HG02763 (cell line): ENCODE results near the gene MALL.
"Not testable (repeated sequence)": the region's sequence is repeated elsewhere in the genome, so short reads cannot be mapped to it uniquely, and the experiment has no call there.

Experiments
- ATAC-seq: cut with Tn5 transposase; IDR thresholded peaks from one replicate; pipeline ENCODE4 v1.9.1; 2021; ENCODE audit warnings: mild to moderate bottlenecking, moderate library complexity; ENCODE audit not compliant: unreplicated experiment

MALL gene

DNA sequence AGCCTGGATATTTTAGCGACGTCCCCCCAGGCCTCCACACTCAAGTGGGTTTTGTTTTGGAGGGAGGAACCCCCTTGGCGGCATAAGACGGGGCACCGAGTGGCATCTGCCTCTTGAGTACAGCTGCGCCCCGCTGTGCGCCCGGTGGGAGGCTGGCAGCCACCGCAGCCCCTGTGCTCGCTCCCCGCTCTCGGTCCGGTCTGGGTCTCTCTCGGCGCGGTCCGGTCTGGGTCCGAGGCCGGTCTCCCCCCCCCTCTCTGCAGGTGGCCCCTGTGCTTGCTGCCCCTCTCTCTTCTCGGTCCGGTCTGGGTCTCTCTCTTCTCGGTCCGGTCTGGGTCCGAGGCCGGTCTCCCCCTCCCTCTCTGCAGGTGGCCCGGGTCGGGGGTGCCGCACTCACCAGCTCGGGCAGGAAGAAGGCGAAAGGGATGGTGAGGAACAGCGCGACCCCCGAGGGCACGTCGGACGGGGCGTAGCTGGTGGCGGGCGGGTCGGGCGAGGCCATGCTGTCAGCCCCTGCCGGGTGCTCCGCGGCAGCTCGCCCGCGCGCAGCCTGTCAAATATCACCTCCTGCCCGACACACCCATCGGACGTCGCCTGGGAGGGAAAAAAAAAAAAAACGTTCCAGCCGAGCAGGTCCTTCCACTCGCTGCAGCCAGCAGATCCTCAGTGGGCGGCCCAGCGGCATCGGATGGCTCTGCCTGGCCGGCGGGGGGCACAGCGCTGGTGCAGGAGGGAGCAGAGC, at the start of gene MALL:
MALL (minus strand) TSS at position 532 of the 742 bp plus-strand sequence; CDS start at position 502, 30 bp downstream.
- ATAC-seq: no peak

DNA sequence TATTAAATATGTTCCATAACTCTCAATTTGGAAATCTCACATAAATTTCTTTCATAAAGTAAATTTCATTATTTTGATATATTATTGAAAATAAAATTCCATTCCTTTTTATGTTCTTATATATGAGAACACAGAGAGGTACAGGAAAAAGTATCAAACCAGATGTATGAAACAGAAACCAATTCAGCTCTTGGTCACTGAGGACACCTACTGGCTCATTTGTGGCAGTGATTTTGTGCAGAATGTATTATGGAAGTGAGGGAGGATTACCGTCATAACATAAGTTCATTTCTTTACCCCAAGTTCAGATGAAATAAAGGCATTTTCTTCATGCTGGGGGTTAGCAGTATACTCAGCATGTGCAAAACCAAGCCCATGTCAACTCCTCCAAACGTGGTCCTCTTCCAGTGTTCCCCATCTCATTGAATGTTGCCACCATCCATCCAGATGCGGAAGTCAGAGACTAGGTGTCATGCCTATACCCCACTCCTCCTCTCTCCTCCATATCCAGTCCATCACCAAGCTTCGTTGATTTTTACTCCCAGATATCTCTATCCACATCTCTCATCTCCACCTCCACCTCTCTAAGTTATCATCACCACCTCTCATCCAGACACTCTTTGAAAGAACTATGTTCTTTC, 41.7 kb upstream of the MALL start:
- no peak for ATAC-seq

DNA sequence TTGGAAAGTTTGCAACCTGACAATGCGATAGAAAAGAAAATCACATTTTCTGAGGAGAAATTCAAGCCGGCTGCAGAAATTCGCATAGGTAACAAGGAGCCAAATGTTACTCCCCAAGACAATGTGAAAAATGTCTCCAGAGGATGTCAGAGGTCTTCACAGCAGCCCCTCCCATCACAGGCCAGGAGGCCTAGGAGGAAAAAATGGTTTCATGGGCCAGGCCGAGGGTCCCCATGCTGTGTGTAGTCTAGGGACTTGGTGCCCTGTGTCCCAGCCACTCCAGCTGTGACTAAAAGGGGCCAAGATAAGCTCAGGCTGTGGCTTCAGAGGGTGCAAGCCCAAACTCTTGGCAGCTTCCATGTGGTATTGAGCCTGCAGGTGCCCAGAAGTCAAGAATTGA, 39.2 kb upstream of the MALL start:
- ATAC-seq: not testable (repeated sequence)

DNA sequence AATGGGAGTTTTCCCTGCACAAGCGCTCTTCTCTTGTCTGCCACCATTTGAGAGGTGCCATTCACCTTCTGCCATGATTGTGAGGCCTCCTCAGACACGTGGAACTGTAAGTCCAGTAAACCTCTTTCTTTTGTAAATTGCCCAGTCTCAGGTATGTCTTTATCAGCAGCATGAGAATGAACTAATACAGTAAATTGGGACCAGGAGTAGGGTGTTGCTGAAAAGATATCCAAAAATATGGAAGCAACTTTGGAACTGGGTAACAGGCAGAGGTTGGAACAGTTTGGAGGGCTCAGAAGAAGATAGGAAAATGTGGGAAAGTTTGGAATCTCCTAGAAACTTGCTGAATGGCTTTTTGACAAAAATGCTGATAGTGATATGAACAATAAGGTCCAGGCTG, 38.6 kb upstream of the MALL start:
- not testable (repeated sequence) for ATAC-seq

DNA sequence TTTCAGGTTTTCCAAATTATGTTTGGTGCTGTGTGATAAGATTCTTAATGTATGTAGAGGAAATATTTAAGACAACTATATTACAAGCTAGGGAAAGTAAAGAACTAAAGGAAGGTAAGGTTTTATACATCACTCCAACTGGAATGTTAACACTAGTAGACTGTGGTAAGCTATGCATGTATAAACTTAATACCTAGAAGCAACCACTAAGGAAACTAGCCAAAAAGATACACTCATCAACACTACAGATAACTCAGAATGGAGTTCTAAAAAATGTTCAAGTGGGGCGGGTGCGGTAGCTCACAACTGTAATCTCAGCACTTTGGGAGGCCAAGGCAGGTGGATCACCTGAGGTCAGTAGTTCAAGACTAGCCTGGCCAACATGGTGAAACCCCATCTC, 37.8 kb upstream of the MALL start:
- no peak for ATAC-seq

DNA sequence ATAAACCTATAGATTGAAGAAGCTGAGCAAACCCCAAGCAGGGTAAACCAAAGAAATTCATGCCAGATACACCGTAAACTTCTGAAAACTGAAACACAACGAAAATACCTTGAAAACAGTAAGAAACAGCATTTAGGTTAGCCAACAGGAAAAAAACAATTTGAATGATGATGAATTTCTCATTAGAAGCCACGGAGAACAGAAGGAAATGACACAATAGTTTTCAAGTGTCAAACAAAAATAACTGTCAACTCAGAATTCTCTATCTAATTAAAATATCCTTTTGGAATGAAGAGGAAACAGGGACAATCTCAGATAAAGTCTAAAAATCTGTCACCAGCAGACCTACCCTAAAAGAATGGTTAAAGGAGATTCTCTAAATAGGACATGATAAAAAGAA, 37.3 kb upstream of the MALL start:
- ATAC-seq: no peak

DNA sequence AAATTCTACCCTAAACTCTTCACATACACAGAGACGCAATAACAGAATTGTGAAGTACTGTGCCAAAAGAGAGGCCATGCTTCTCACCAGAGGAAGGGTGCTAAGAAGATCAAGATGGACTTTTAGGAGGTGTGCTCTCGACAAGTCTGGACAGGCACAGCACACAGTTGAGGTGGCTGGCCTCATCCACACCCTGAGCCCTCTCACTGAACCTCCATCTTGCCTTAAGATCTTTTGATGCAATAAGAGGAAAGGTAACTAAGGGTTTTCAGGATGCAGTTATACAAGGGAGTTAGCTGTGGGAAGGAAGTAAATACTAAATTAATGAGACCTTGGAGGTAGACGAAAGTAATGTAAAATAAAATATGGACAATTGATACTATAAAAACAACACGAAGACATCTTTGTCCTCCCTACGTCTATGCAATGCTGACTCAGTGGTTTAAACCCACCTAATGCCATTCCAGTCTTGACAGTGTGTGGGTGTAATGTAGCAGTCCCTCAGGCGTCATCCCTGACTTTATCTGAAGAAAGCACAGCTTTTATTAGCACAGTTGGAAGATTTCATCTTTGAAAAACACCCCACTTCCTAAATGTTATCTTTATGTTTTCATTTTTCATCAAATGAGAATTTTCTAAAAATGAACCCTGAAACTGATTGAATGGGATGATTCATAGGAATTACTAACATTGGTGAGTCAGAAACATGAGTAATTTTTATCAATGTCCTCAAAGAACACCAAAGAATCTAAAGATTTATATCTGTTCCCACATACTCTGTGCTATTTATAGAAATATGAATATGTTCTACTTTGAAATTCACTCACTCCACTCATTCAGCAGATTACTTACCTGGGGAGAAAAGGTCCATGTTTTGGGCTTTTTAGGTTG, 34.0 kb upstream of the MALL start:
- ATAC-seq: no peak

DNA sequence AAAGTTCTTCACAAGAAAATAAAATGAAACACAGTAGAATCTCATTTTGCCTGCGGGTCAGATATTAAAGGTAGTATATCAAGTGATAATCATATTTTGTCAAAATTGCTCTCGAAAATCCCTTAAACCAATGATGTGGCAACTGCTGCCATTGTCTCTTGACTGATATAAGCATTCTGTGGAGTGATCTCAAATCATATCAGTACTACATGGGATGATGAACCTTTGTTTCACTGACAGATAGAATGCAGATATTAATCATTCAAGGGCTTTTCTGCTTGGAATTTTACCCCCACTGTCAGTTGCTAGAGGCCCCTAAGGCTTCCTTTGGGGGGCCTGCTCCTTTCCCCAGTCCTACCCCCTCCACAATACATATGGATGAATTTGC, 31.3 kb upstream of the MALL start:
- ATAC-seq: no peak

DNA sequence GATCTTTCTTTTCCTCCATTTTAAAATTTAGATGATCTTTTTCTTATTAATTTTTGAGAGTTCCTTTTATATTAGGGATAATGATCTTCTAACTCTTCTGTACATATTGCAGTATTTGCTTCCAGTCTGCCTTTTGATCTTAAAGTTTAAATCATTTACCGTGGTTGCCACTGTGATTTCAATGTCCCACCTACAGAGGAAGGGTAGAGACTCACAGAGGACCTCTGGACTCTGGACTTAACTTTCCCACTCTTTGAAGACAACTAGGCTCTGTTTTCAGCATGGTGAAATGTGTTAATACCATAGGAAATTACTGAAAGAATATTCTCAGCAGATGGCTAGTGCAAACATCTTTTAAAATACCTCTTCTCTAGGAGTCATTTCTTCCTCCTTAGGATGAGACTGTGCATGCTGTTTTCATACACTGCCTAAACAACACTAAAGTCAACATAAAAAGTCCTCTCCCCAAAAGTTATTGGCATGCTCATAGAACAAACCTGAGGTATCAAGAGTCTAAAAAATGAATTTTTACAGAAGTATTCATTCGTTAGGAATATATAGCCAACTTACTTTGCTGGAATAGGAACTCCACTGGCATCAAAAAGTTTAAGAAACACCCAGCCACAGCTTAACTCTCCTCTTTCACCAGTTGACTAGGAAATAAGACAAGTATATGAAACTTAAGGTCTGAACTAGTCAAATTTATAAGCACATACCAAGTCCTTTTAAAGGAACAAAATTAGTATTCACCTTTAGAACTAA, 30.7 kb upstream of the MALL start:
- ATAC-seq: no peak

DNA sequence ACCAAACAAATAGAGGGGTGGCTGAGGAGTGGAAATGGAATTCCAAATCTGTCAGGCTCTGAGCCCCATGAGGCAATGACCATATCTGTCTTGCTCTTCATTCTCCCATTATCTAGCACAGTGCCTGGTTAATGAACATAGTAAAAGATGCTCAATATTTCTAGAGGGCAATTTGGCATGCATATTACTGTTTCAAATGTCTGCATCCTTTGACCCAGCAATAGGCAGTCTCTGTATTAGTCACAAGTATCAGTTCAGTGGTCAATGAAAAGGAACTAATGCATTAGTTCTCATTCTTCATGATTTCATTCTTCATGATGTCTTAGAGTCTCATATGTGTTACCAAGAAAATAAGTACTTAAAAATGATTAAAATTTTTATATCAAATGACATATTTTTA, 28.4 kb upstream of the MALL start:
- ATAC-seq: no peak

DNA sequence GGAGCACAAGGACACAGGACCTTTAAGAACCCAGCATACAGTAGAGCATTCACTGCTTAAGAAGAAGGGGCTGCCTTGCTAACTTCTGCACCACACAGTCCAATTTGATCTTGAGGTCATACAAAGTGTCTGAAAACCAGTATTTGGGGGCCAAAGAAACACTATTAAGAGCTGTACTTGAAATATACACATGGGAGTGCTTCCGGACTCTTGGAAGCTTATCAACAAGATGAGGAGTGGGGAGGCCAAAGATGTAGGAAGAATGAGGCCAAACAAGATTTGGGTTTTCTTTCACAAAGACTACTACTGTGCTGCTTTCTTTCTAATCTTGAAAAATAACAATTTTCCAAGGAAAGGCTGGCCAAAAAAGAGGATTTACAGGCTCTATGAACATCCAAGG, 24.8 kb upstream of the MALL start:
- no peak for ATAC-seq

DNA sequence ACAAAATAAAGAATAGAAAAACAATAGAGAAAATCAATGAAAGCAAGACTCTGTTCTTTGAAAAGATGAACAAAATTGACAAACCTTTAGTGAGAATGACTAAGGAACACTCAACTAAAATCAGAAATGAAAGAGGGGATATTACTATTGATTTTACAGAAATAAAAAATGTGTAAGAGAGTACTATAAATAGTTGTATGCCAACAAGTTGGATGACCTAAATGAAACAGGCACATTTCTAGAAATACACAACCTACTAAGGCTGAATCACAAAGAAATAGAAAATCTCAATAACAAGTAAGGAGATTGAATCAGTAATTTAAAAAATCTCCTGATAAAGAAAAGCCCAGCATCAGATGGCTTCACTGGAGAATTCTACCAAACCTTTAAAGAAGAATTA, 18.4 kb upstream of the MALL start:
- ATAC-seq: no peak

DNA sequence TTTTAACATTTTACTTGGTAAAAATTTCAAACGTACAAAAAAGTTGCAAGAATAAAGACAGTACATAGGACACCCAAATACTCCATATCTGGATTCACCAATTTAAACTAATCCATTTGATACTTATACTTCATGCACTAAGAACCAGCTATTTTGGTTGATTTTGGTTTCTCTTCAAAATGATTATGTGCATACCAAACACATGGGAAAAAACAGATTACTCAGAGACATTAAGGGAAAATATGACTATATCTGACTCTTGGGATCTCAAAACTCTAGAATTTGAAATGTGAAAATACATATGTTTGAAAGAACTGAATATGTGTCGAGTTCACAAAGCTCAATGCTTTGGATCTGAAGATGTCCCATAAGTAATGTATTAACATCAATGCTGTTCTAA, 15.5 kb upstream of the MALL start:
- ATAC-seq: no peak

DNA sequence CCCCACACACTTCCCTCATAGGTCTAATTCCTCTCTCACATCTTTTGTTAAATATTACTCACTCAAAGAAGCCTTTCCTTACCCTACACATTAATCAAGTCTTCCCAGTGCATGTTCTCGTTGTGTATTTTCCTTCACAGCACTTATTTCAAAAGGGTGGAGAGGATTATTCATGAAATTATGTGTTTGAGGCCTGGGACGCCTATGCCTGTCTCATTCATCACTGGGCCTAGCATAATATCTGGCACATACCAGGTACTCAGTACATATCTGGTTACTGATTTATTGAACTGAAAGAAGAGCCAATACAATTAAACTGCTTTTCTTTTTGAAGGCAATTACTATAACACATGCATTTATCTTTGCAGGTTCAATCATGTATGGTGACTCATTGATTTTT, 15.1 kb upstream of the MALL start:
- no peak for ATAC-seq

DNA sequence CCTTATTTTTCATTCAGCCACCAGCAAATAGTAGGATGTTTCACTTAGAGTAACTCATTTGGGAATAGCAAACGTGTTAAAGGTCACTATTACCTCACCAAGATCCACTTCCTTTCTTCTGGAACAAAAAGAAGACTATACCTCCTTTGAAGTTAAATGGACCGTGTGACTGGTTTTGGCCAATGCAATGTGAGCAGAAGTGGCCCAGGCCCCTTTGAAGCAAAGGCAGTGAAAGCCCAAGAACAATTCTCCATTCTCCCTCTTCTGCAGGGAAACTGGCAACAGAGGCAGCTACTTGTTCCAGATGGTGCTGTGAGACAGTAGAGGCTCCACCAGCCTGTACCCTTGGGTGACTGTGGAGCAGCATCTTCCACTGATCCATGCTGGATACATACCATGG, 11.3 kb upstream of the MALL start:
- no peak for ATAC-seq

DNA sequence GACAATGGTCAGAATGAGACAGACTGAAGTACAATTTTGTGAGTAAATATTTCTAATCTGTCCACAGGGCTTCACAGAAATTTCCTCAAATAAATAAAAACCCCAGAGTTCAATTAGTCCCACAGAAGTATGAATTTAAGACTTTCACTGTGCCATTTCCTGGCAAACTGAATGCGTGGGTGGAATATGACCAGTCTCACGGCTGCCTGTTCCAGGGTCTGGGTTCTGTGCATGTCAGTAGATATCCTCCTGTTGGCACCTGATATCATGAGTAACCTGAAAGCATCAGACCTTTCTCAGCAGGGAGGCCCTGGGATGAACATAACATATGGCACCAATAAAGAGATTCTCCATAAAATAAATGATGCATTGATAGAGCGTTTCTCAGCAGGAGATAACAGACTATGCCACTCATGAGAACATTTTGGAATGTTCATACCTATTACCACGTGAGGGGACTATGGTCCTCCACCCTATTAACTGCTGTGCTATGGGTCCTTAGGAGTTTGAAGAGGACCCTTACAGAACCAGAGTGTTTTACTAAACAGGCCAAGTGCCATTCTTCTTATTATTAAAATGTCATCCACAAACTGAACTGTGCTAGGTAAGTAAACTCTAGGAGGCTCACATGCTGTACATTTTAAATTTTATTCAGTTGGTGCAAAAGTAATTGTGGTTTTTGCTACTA, 10.6 kb upstream of the MALL start:
- no peak for ATAC-seq

DNA sequence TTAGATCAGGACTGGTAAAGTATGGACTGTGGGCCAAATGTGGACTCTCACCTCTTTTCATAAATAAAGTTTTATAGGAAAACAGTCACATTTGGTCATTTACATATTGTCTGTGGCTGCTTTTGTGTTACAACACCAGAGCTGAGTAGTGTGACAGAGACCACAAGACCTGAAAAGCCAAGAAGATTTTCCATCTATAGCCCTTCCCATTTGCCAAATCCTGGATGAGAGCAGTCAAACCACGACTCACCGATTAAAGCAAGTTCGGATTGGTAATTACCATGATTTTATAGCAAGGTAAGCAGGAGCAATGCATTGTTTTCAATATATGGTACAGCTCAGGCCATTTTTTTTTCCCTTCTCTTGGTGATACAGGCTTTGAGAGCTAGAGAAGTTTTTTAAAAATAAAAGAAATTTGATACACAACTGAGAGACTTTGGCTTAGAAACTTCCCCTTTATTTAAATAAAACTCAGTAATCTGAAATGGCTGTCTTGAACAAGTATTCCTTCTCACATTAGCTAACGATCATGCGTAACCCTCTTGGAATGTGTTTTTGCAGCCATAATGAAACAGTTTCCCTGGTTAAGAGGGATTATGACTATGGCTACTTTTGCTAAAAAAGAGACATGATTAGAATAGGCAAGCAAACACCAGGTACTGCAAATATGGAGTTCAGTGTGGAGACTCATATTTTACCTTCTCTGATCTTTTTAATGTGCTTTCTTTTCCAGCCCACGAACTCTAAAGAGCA, 9.5 kb upstream of the MALL start:
- ATAC-seq: no peak

DNA sequence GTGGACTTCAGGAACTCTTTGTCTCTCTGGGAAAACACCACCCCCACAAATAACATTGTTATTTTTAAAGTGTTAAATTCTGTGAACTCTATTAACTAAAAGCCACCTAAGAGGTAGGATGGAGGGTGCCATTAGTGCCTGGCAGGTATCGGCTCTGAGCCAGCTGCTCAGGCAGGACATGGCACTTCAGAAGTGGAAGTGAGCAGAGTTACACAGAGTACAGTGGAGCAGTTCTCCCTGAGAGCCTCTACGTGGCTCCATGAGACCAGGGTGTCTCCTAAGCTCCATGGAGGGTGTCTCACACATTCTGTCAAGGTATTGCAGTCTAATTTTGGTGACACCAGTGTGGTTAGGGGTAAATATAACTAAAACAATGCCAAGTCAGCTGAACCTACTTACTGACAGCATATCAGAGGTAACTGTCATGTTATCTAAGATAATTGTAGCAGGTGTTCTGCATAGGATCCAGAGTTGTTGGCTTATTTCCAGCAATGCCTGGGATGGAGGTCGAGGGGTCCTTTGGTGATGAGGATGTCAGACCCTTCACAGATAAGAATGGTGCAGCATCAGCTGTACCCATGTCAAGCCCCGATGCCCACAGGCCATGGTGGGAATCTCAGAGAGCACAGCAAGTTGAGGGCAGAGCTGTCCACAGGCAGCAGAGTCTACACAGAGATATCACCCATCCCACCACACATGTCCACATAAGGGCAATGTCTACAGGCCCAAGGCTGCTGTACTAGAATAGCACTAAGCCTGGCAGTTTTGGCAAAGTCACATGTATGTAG, 8.6 kb upstream of the MALL start:
- ATAC-seq: no peak

DNA sequence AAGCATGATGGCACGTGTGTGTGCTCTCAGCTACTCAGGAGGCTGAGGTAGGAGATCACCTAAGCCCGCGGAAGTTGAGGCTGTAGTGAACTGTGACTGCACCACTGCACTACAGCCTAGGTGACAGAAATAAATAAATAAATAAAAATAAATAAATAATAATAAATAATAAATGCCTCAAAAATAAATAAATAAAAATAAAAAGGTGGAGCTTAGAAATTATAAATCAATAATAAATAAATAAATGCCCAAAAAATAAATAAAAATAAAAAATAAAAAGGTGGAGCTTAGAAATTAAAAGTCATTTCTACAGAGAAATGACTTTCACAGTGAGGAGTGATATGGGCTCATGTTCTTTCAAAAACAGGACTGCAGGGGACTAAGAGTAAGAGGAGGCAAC, 6.0 kb upstream of the MALL start:
- ATAC-seq: no peak
